DOHH2 (cell line): ENCODE measurements around the gene AGTPBP1.

Source experiments
- EZH2phosphoT487 ChIP-seq: fragments of 200-600 bp; sonication (generic); IDR thresholded peaks from 2 replicates; pipeline ENCODE4 v1.6.1; 2017; ENCODE audit warnings: borderline replicate concordance, mild to moderate bottlenecking, antibody characterized with exemption, low read length, moderate library complexity, mixed read lengths
- TF ChIP-seq, protein P1 (sequence below): fragments of 200-600 bp; sonication (generic); IDR thresholded peaks from one replicate; pipeline ENCODE4 v1.5.1; 2014; ENCODE audit warnings: antibody characterized with exemption, mild to moderate bottlenecking, low read depth, low read length; ENCODE audit not compliant: poor library complexity, severe bottlenecking

DNA sequence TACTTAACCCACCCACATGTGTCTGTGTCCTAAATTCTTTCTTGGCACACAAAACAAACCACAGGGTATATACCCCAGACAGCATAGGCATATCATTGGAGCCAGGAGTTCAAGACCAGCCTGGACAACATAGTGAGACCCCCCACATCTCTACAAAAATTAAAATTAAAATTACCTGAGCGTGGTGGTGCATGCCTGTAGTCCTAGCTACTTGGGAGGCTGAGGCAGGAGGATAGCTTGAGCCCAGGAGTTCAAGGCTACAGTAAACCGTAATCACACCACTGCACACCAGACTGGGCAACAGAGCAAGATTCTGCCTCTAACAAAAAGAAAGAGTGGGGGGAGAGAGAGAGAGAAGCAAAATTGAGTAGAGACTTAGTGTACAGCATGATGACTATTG is 4.6 kb upstream of the AGTPBP1 start:
- TF ChIP-seq, protein P1, sequence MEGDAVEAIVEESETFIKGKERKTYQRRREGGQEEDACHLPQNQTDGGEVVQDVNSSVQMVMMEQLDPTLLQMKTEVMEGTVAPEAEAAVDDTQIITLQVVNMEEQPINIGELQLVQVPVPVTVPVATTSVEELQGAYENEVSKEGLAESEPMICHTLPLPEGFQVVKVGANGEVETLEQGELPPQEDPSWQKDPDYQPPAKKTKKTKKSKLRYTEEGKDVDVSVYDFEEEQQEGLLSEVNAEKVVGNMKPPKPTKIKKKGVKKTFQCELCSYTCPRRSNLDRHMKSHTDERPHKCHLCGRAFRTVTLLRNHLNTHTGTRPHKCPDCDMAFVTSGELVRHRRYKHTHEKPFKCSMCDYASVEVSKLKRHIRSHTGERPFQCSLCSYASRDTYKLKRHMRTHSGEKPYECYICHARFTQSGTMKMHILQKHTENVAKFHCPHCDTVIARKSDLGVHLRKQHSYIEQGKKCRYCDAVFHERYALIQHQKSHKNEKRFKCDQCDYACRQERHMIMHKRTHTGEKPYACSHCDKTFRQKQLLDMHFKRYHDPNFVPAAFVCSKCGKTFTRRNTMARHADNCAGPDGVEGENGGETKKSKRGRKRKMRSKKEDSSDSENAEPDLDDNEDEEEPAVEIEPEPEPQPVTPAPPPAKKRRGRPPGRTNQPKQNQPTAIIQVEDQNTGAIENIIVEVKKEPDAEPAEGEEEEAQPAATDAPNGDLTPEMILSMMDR: no peak
- TF ChIP-seq EZH2phosphoT487: no peak
